Gastroesophageal sphincter (tissue), 4 donors: Measurements from ENCODE around the gene MOB3A. TPM values are rescaled to one million over a fixed set of nuclear protein-coding genes. Genes with fewer than 3 reads are reported as not detected.
A peak's percentile ranks its signal among the peaks of the same experiment; 100 is the strongest.

Experiments
- ATAC-seq: fragments of 150-250 bp; one replicate; pipeline ENCODE4 v1.9.1; 2016; ENCODE audit warnings: mild to moderate bottlenecking, moderate library complexity
- H3K27ac ChIP-seq, 4 donors: fragments of 200-600 bp; sonication (generic) in 3 of 4; 1 replicate in 3 of 4; 2 replicates in 1 of 4; pipeline ENCODE4 v1.5.1; 2016 to 2019
- H3K27me3 ChIP-seq: fragments of 200-600 bp; sonication (generic); one replicate; pipeline ENCODE4 v1.5.1; 2019
- H3K36me3 ChIP-seq, 2 donors: fragments of 200-600 bp; sonication (generic); one replicate each; pipeline ENCODE4 v1.5.1; 2019; ENCODE audit warnings: control low read depth in 1 of 2
- H3K4me1 ChIP-seq, 3 donors: fragments of 200-600 bp; sonication (generic); 1 replicate in 2 of 3; 2 replicates in 1 of 3; pipeline ENCODE4 v1.5.1; 2016 to 2019; ENCODE audit warnings: control low read depth in 2 of 3
- H3K4me3 ChIP-seq, 2 donors: fragments of 200-600 bp; sonication (generic); one replicate each; pipeline ENCODE4 v1.5.1; 2019; ENCODE audit warnings: mild to moderate bottlenecking in 1 of 2, moderate library complexity in 1 of 2
- H3K9me3 ChIP-seq, 3 donors: fragments of 200-600 bp; sonication (generic); one replicate each; pipeline ENCODE4 v1.5.1; 2017 to 2019; ENCODE audit warnings: control low read depth in 2 of 3
- CTCF ChIP-seq, 4 experiments: fragments of 200-600 bp in 2 of 4; fragments of 450-650 bp in 2 of 4; sonication (generic) in 1 of 4; IDR thresholded peaks; one replicate each; pipeline ENCODE4 v1.5.1; 2017 to 2019; ENCODE audit warnings: antibody characterized with exemption in 4 of 4, mild to moderate bottlenecking in 2 of 4, moderate library complexity in 2 of 4
- EP300 ChIP-seq: sonication (generic); formaldehyde crosslinking; IDR thresholded peaks from one replicate; pipeline ENCODE4 v1.6.1; 2017; ENCODE audit warnings: antibody characterized with exemption, mild to moderate bottlenecking
- POLR2A ChIP-seq, 2 donors: fragments of 450-650 bp; IDR thresholded peaks; one replicate each; pipeline ENCODE4 v1.6.1; 2017; ENCODE audit warnings: antibody characterized with exemption in 2 of 2, mild to moderate bottlenecking in 2 of 2, moderate library complexity in 1 of 2
- POLR2AphosphoS5 ChIP-seq: sonication (generic); formaldehyde crosslinking; IDR thresholded peaks from one replicate; pipeline ENCODE4 v1.6.1; 2017; ENCODE audit warnings: antibody characterized with exemption
- WGBS, 2 donors: methylation state at CpG; one replicate each; pipeline ENCODE4 v1.1.5; 2018; ENCODE audit warnings: low coverage in 1 of 2; 5-methylcytosine and 5-hydroxymethylcytosine counted together
- total RNA-seq, 4 donors: library from RNA; depleted of rRNA; stranded (reverse); fragments of >200 nt; gene quantifications; one replicate each; pipeline ENCODE4 v1.1.0, GENCODE V29; 2016

Gene MOB3A
- total RNA-seq, 4 donors from 2014 or later: 29.0 to 69.9 (median 38.6) TPM

GRCh38 chr19:2051773-2052704 lies 44.1 kb downstream of the MOB3A start:
- Histone ChIP-seq H3K4me1 (peaks cover 9 to 84% (median 68%) of the 10 kb centered on the region in 3 donors), H3K27ac (peak overlapping the region; percentile 70 to 100 (median 99)), H3K27me3 (no peaks in the 10 kb centered on the region), H3K9me3 (no peaks in the 10 kb centered on the region), H3K4me3 (peak overlapping the region in 1 of 2 donors; percentile 100), H3K36me3 (peaks cover 0 to 22% of the 10 kb centered on the region in 2 donors)
- no peak for ATAC-seq
- WGBS, 2 donors: 67 to 71% methylated on average over 3 to 7 of the region's 18 CpGs
- TF ChIP-seq POLR2A (IDR thresholded peaks at IDR 0.05) (no peak), EP300 (no peak), POLR2AphosphoS5 (no peak), CTCF (IDR thresholded peaks at IDR 0.05) (no peak)

GRCh38 chr19:2050991-2051772 lies 44.9 kb downstream of the MOB3A start, which contains the start of gene MKNK2:
MKNK2 (minus strand) TSS chr19:2051244; CDS start chr19:2050851, 393 bp downstream.
- peaks cover 9 to 84% (median 69%) of the 10 kb centered on the region in 3 donors for H3K4me1 ChIP-seq
- H3K36me3 ChIP-seq: peaks cover 0 to 31% of the 10 kb centered on the region in 2 donors
- no peaks in the 10 kb centered on the region for H3K9me3 ChIP-seq
- H3K27ac ChIP-seq: peak within 1 kb of the TSS; percentile 95 to 100 (median 99)
- H3K4me3 ChIP-seq: peak within 1 kb of the TSS; percentile 93 to 100
- H3K27me3 ChIP-seq: no peaks in the 10 kb centered on the region
- WGBS, 2 donors: 0% methylated on average over 2 of the region's 93 CpGs; no CpG with 5 or more reads in 1 of the 2 donors
- peak in 3 of 4 experiments; percentile 55 to 81 (median 62) for TF ChIP-seq CTCF (IDR thresholded peaks at IDR 0.05)
- TF ChIP-seq EP300: no peak
- TF ChIP-seq POLR2A (IDR thresholded peaks at IDR 0.05): peak; percentile 99 to 100
- peak; percentile 98 for TF ChIP-seq POLR2AphosphoS5
- peak; percentile 84 for ATAC-seq

GRCh38 chr19:2050349-2050990 lies 45.7 kb downstream of the MOB3A start:
- peaks cover 0 to 38% of the 10 kb centered on the region in 2 donors for H3K36me3 ChIP-seq
- H3K27me3 ChIP-seq: no peaks in the 10 kb centered on the region
- ATAC-seq: peak; percentile 1
- H3K9me3 ChIP-seq: no peaks in the 10 kb centered on the region
- TF ChIP-seq EP300 (no peak), POLR2A (IDR thresholded peaks at IDR 0.05) (peak in 1 of 2 donors; percentile 9), CTCF (IDR thresholded peaks at IDR 0.05) (no peak), POLR2AphosphoS5 (no peak)
- no CpG with 5 or more reads among the region's 49 CpGs for WGBS, 2 donors
- peaks cover 9 to 84% (median 69%) of the 10 kb centered on the region in 3 donors for H3K4me1 ChIP-seq
- H3K4me3 ChIP-seq: peak overlapping the region; percentile 93 to 100
- peak overlapping the region; percentile 95 to 100 (median 99) for H3K27ac ChIP-seq

- peak overlapping the region; percentile 93 to 100 for H3K4me3 ChIP-seq
- peaks cover 0 to 44% of the 10 kb centered on the region in 2 donors for H3K36me3 ChIP-seq
- ATAC-seq: peak; percentile 67
- no peak for TF ChIP-seq CTCF (IDR thresholded peaks at IDR 0.05)
- peak; percentile 80 for TF ChIP-seq POLR2AphosphoS5
- peak; percentile 73 to 81 for TF ChIP-seq POLR2A (IDR thresholded peaks at IDR 0.05)
- no CpG with 5 or more reads among the region's 16 CpGs for WGBS, 2 donors
- H3K27ac ChIP-seq: peak overlapping the region; percentile 95 to 100 (median 99)
- no peaks in the 10 kb centered on the region for H3K9me3 ChIP-seq
- peaks cover 9 to 84% (median 71%) of the 10 kb centered on the region in 3 donors for H3K4me1 ChIP-seq
- no peaks in the 10 kb centered on the region for H3K27me3 ChIP-seq
Measured at GRCh38 chr19:2049741-2050348, 46.3 kb downstream of the MOB3A start.
